AG09309 (cell line): Measurements from ENCODE around the gene MAP3K13.
"Not testable (repeated sequence)": the region's sequence is repeated elsewhere in the genome, so short reads cannot be mapped to it uniquely, and the experiment has no call there.

Source experiments
- DNase-seq: peaks from one replicate; pipeline ENCODE4 v3.0.0-alpha.2; 2010; ENCODE audit warnings: low read depth
- H3K4me3 ChIP-seq: 2 replicates; pipeline ENCODE4 v1.5.1; 2011; ENCODE audit warnings: mild to moderate bottlenecking, low read depth, low read length, moderate library complexity; ENCODE audit not compliant: control insufficient read depth
- CTCF ChIP-seq: IDR thresholded peaks from 2 replicates; pipeline ENCODE4 v1.5.1; 2011; ENCODE audit warnings: mild to moderate bottlenecking, low read depth, low read length, inconsistent platforms; ENCODE audit not compliant: insufficient read depth, control insufficient read depth; ENCODE audit errors: missing control alignments

Gene MAP3K13

GRCh38 chr3:185405243-185405642 is 42.3 kb downstream of the MAP3K13 start:
- no peak for TF ChIP-seq CTCF
- H3K4me3 ChIP-seq = no peak overlapping the region
- no peak for DNase-seq

GRCh38 chr3:185405664-185406063 is 42.7 kb downstream of the MAP3K13 start:
- H3K4me3 ChIP-seq = no peak overlapping the region
- DNase-seq = no peak
- TF ChIP-seq CTCF = no peak

GRCh38 chr3:185406121-185406620 is 43.2 kb downstream of the MAP3K13 start:
- no peak overlapping the region for H3K4me3 ChIP-seq
- no peak for DNase-seq
- TF ChIP-seq CTCF = no peak

GRCh38 chr3:185409957-185410356 is 47.0 kb downstream of the MAP3K13 start:
- TF ChIP-seq CTCF = no peak
- DNase-seq = no peak
- no peak overlapping the region for H3K4me3 ChIP-seq

GRCh38 chr3:185411133-185411532 is 48.2 kb downstream of the MAP3K13 start:
- H3K4me3 ChIP-seq = no peak overlapping the region
- DNase-seq = no peak
- TF ChIP-seq CTCF = no peak

- TF ChIP-seq CTCF = no peak
- no peak overlapping the region for H3K4me3 ChIP-seq
- DNase-seq = no peak
Observed at GRCh38 chr3:185416513-185416912, 53.6 kb downstream of the MAP3K13 start.

GRCh38 chr3:185418561-185418977 is 55.6 kb downstream of the MAP3K13 start:
- DNase-seq, H3K4me3 ChIP-seq: not testable (repeated sequence)
